SK-N-SH treated with all-trans-retinoic acid at 6 μM for 48 hours (cell line): ENCODE measurements around the gene AGAP1.

Source experiments
- ATAC-seq: fragments of 200-7000 bp; cut with Tn5 transposase; 3 replicates; pipeline ENCODE4 v1.9.1; 2020; ENCODE audit warnings: mild to moderate bottlenecking, moderate library complexity
- ARNTL ChIP-seq: fragments of 450-650 bp; formaldehyde crosslinking; IDR thresholded peaks from 2 replicates; pipeline ENCODE4 v1.5.0; 2020; ENCODE audit warnings: low read depth, mild to moderate bottlenecking, moderate library complexity, borderline replicate concordance
- BACH2 ChIP-seq: fragments of 250-450 bp; sonication (Bioruptor Pico); IDR thresholded peaks from 2 replicates; pipeline ENCODE4 v1.9.0; 2021; ENCODE audit warnings: mild to moderate bottlenecking, borderline replicate concordance
- CREB5 ChIP-seq: fragments of 250-450 bp; sonication (Bioruptor Pico); IDR thresholded peaks from 2 replicates; pipeline ENCODE4 v1.5.1; 2020; ENCODE audit warnings: low read depth, mild to moderate bottlenecking, moderate library complexity
- CSRNP3 ChIP-seq: fragments of 250-450 bp; sonication (Bioruptor Pico); IDR thresholded peaks from 2 replicates; pipeline ENCODE4 v1.5.1; 2021; ENCODE audit warnings: mild to moderate bottlenecking, moderate library complexity
- ESRRG ChIP-seq: fragments of 250-450 bp; sonication (Bioruptor Pico); IDR thresholded peaks from 2 replicates; pipeline ENCODE4 v1.6.1; 2021; ENCODE audit warnings: mild to moderate bottlenecking
- GLIS3 ChIP-seq: fragments of 250-450 bp; sonication (Bioruptor Pico); IDR thresholded peaks from 2 replicates; pipeline ENCODE4 v1.5.0; 2020; ENCODE audit warnings: mild to moderate bottlenecking, moderate library complexity
- ISL1 ChIP-seq: fragments of 250-450 bp; sonication (Bioruptor Pico); IDR thresholded peaks from 2 replicates; pipeline ENCODE4 v2.1.2; 2022; ENCODE audit warnings: mild to moderate bottlenecking, moderate library complexity
- OSR1 ChIP-seq: fragments of 250-450 bp; sonication (Bioruptor Pico); IDR thresholded peaks from 2 replicates; pipeline ENCODE4 v1.8.0; 2022; ENCODE audit warnings: moderate library complexity, mild to moderate bottlenecking, inconsistent platforms
- PATZ1 ChIP-seq: fragments of 250-450 bp; sonication (Bioruptor Pico); IDR thresholded peaks from 2 replicates; pipeline ENCODE4 v1.8.0; 2020; ENCODE audit warnings: mild to moderate bottlenecking, moderate library complexity, borderline replicate concordance
- POU6F1 ChIP-seq: fragments of 250-450 bp; sonication (Bioruptor Pico); IDR thresholded peaks from 2 replicates; pipeline ENCODE4 v1.8.0; 2021; ENCODE audit warnings: low read depth, mild to moderate bottlenecking, moderate library complexity, borderline replicate concordance
- RARB ChIP-seq: fragments of 250-450 bp; sonication (Bioruptor Pico); IDR thresholded peaks from 2 replicates; pipeline ENCODE4 v1.8.0; 2021; ENCODE audit warnings: mild to moderate bottlenecking, moderate library complexity
- SNAI2 ChIP-seq: fragments of 250-450 bp; sonication (Bioruptor Pico); IDR thresholded peaks from 2 replicates; pipeline ENCODE4 v1.5.0; 2020; ENCODE audit warnings: mild to moderate bottlenecking, moderate library complexity
- TCF4 ChIP-seq: fragments of 250-450 bp; sonication (Bioruptor Pico); IDR thresholded peaks from 2 replicates; pipeline ENCODE4 v1.8.0; 2021; ENCODE audit warnings: mild to moderate bottlenecking, moderate library complexity, borderline replicate concordance
- TOX ChIP-seq: fragments of 250-450 bp; sonication (Bioruptor Pico); IDR thresholded peaks from 2 replicates; pipeline ENCODE4 v1.8.0; 2021; ENCODE audit warnings: mild to moderate bottlenecking, moderate library complexity, borderline replicate concordance
- TSHZ2 ChIP-seq: fragments of 250-450 bp; sonication (Bioruptor Pico); IDR thresholded peaks from 2 replicates; pipeline ENCODE4 v1.5.0; 2020; ENCODE audit warnings: mild to moderate bottlenecking, moderate library complexity
- ZC3H10 ChIP-seq: fragments of 250-450 bp; sonication (Bioruptor Pico); IDR thresholded peaks from 2 replicates; pipeline ENCODE4 v1.5.1; 2021; ENCODE audit warnings: mild to moderate bottlenecking, moderate library complexity
- ZFP3 ChIP-seq: fragments of 250-450 bp; sonication (Bioruptor Pico); IDR thresholded peaks from 2 replicates; pipeline ENCODE4 v1.5.0; 2020; ENCODE audit warnings: mild to moderate bottlenecking, moderate library complexity
- ZFP30 ChIP-seq: fragments of 450-650 bp; formaldehyde crosslinking; IDR thresholded peaks from 2 replicates; pipeline ENCODE4 v1.5.0; 2022; ENCODE audit warnings: mild to moderate bottlenecking, moderate library complexity
- ZNF70 ChIP-seq: fragments of 450-650 bp; formaldehyde crosslinking; IDR thresholded peaks from 2 replicates; pipeline ENCODE4 v1.5.0; 2020; ENCODE audit warnings: mild to moderate bottlenecking, moderate library complexity
- ZNF8 ChIP-seq: fragments of 450-650 bp; formaldehyde crosslinking; IDR thresholded peaks from 2 replicates; pipeline ENCODE4 v1.5.0; 2020; ENCODE audit warnings: mild to moderate bottlenecking, moderate library complexity

The AGAP1 gene

GRCh38 chr2:236169151-236169721 is 675.4 kb downstream of the AGAP1 start:
- no peak for ATAC-seq
- TF ChIP-seq OSR1 (CRISPR knock-in tag) = no peak
- TF ChIP-seq ARNTL (CRISPR knock-in tag) = no peak
- TF ChIP-seq ZFP30 (CRISPR knock-in tag) = no peak
- no peak for TF ChIP-seq TOX (CRISPR knock-in tag)
- TF ChIP-seq GLIS3 (CRISPR knock-in tag) = no peak
- no peak for TF ChIP-seq SNAI2 (CRISPR knock-in tag)
- TF ChIP-seq CREB5 (CRISPR knock-in tag) = no peak
- no peak for TF ChIP-seq ESRRG (CRISPR knock-in tag)
- no peak for TF ChIP-seq BACH2 (CRISPR knock-in tag)
- TF ChIP-seq ZNF8 (CRISPR knock-in tag) = no peak
- no peak for TF ChIP-seq CSRNP3
- TF ChIP-seq ZNF70 (CRISPR knock-in tag) = no peak
- TF ChIP-seq PATZ1 (CRISPR knock-in tag) = no peak
- no peak for TF ChIP-seq RARB
- no peak for TF ChIP-seq POU6F1 (CRISPR knock-in tag)
- TF ChIP-seq TCF4 (CRISPR knock-in tag) = no peak

GRCh38 chr2:236169741-236170589 is 676.1 kb downstream of the AGAP1 start:
- TF ChIP-seq CREB5 (CRISPR knock-in tag) (no peak), ZFP3 (CRISPR knock-in tag) (no peak), ISL1 (CRISPR knock-in tag) (no peak), GLIS3 (CRISPR knock-in tag) (no peak), PATZ1 (CRISPR knock-in tag) (no peak), ZC3H10 (CRISPR knock-in tag) (no peak), TSHZ2 (CRISPR knock-in tag) (no peak), ZFP30 (CRISPR knock-in tag) (no peak), CSRNP3 (no peak)
- ATAC-seq = no peak
